HG03103 (cell line): ENCODE results near the gene PLEKHB1.
"Not testable (repeated sequence)": the region's sequence is repeated elsewhere in the genome, so short reads cannot be mapped to it uniquely, and the experiment has no call there.

ENCODE experiments used
- ATAC-seq: cut with Tn5 transposase; IDR thresholded peaks from one replicate; pipeline ENCODE4 v1.9.1; 2021; ENCODE audit warnings: low read depth; ENCODE audit not compliant: unreplicated experiment

PLEKHB1 gene

DNA sequence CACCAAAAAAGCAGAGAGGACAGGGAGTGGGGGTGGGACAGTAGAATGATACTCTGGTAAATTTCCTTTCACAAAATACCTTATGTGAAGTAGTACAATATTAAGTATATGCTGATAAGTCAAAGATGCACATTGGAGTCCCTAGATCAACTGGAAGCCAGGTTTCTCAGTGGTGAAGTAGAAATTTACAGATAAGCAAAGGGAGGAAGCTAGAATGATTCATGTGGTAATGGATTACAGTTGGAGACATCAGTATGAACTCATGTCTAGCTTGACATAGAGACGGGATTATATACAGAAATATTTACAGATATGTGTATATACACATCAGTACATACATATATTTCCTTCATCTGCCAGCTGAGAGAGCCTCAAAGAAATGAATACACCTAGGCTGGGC, 21.5 kb downstream of the PLEKHB1 start:
- ATAC-seq: no peak

DNA sequence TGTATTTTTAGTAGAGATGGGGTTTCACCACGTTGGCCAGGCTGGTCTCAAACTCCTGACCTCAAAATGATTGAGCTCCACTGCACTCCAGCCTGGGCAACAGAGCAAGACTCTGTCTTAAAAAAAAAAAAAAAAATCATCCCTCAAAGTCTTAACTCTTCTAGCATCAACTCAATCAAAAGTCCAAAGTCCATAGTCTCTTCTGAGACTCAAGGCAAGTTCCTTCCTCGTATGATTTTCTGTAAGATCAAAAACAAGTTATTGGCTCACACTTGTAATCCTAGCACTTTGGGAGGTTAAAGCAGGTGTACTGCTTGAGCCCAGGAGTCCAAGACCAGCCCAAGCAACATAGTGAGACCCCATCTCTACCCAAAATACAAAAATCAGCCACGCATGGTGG, 24.4 kb downstream of the PLEKHB1 start:
- ATAC-seq: no peak

- ATAC-seq: no peak
Observed at GRCh38 chr11:73671701-73672100, 25.3 kb downstream of the PLEKHB1 start.

DNA sequence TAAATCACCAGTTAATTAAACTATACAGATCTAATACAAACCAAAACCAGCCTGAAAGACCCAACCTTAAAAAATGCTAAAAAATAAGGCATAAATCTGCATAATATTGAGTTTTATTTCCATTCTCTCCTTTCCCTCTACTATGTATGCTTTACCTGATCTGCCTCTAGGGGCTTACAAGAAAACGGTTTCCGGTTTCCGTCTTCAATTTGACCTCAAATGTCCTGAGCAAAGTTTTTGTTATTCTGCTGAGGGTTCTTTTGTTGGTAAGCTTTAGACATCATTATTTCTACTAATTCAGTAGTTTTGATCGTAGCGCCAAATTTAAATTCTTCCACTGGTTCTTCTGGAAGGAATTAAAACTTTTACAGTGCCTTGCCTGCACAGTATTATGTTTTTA, 30.2 kb downstream of the PLEKHB1 start:
- not testable (repeated sequence) for ATAC-seq

DNA sequence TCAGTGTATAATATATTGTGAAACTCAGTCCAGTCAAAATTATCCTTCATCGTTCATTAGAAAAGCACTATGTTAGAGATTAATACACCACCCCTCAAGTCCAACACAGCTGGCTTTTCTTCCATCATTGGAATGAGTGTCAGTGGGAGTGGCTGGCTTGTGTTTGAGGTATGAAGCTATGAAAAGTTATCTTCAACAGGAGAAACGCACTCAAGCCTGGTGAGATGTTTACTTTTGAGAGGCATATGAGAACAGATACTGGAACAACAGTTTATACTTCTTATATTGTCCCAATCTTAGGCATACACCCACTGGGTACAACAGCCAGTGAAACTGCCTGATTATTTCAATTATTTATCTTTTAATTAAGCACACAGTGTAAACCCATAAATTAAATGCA, 34.3 kb downstream of the PLEKHB1 start:
- ATAC-seq: no peak

DNA sequence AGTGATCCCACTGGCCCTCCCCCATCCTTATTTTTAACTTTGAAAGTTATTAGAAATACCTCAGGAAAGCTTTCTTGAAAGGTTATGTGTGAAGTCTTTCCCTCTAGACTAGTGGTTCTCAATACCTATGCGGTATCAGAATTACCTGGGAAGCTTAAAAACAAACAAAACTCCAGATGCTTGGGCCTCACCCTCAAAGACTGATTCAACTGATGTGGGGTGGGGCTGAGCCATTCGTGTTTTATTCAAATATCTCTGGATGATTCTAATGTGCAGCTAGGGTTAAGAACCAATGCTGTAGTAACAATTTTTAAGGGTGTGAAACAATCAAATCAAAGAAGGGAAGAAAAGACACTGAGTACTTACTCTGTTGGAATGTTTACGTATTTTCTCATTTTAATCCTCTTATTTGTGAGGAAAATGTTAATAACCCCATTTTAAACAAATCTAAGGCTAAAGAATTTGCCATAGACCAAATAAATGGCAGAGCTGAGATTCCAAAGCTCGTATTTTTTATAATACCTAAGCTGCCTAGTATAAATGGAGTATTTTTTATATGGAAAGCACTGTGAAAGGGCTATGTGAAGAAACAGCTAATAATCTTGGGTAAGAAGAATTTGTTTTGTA, 47.6 kb downstream of the PLEKHB1 start:
- no peak for ATAC-seq

- ATAC-seq: no peak
Observed at GRCh38 chr11:73705053-73705452, 58.7 kb downstream of the PLEKHB1 start.

DNA sequence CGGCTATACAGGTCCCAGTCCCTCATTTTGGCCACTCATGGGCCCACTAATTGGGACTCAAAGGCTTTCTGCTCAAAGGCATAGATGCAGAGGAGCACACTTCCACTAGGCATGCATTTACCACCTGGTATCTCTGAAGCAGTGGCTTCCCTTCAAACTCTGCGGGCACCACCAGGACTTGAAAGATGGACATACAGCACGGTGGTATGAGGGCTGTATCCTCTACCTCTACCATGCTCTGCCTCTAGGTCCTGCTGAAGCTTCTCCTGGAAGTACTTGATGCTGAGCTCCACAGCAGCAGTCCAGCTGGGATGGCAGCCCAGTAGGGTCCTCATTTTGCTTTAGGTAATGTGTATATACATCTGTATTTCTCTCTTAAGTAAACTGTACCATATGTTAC, 64.6 kb downstream of the PLEKHB1 start:
- no peak for ATAC-seq
